HG02588 (cell line): ENCODE measurements around the gene TMC1.
"Not testable (repeated sequence)": the region's sequence is repeated elsewhere in the genome, so short reads cannot be mapped to it uniquely, and the experiment has no call there.

Experiments used
- ATAC-seq: cut with Tn5 transposase; IDR thresholded peaks from one replicate; pipeline ENCODE4 v1.9.1; 2021; ENCODE audit warnings: mild to moderate bottlenecking, moderate library complexity; ENCODE audit not compliant: unreplicated experiment

Gene TMC1

GRCh38 chr9:72749276-72749675 lies 227.9 kb downstream of the TMC1 start:
- ATAC-seq, result no peak

- no peak for ATAC-seq
These were observed 230.1 kb downstream of the TMC1 start for GRCh38 chr9:72751541-72751940.

- no peak for ATAC-seq
These were observed 232.0 kb downstream of the TMC1 start for GRCh38 chr9:72753266-72753893.

- ATAC-seq, result no peak
These were observed 234.4 kb downstream of the TMC1 start for GRCh38 chr9:72755836-72756235.

GRCh38 chr9:72758944-72759343 lies 237.5 kb downstream of the TMC1 start:
- ATAC-seq, result no peak

GRCh38 chr9:72763022-72763421 lies 241.6 kb downstream of the TMC1 start:
- ATAC-seq, result no peak

- ATAC-seq, result no peak
These were observed 248.1 kb downstream of the TMC1 start for GRCh38 chr9:72769546-72769945.

GRCh38 chr9:72772661-72773060 lies 251.3 kb downstream of the TMC1 start:
- no peak for ATAC-seq

GRCh38 chr9:72773570-72773969 lies 252.2 kb downstream of the TMC1 start:
- ATAC-seq, result no peak

- no peak for ATAC-seq
These were observed 254.2 kb downstream of the TMC1 start for GRCh38 chr9:72775570-72775969.

- no peak for ATAC-seq
These were observed 258.2 kb downstream of the TMC1 start for GRCh38 chr9:72779614-72780013.

GRCh38 chr9:72786948-72787347 lies 265.5 kb downstream of the TMC1 start:
- ATAC-seq, result no peak

- no peak for ATAC-seq
These were observed 267.7 kb downstream of the TMC1 start for GRCh38 chr9:72788966-72789735.

GRCh38 chr9:72789885-72790284 lies 268.5 kb downstream of the TMC1 start:
- no peak for ATAC-seq

- ATAC-seq, result no peak
These were observed 269.6 kb downstream of the TMC1 start for GRCh38 chr9:72790989-72791388.

GRCh38 chr9:72791436-72791835 lies 270.0 kb downstream of the TMC1 start:
- no peak for ATAC-seq

- ATAC-seq, result no peak
These were observed 273.5 kb downstream of the TMC1 start for GRCh38 chr9:72794946-72795345.

- ATAC-seq, result no peak
These were observed 279.1 kb downstream of the TMC1 start for GRCh38 chr9:72800328-72800994.

GRCh38 chr9:72805238-72805637 lies 283.8 kb downstream of the TMC1 start:
- no peak for ATAC-seq

GRCh38 chr9:72806313-72806809 lies 285.0 kb downstream of the TMC1 start:
- not testable (repeated sequence) for ATAC-seq

GRCh38 chr9:72807765-72808445 lies 286.5 kb downstream of the TMC1 start:
- no peak for ATAC-seq
